GM12891 (cell line): ENCODE measurements around the gene STK38L.

Source experiments
- DNase-seq: peaks from one replicate; pipeline ENCODE4 v3.0.0; 2011; ENCODE audit warnings: low spot score; ENCODE audit not compliant: insufficient read length
- FAIRE-seq: peaks from 2 replicates; lab custom pipeline; 2011; peaks lifted over from hg19 to GRCh38; lab: Jason Lieb, UNC
- PAX5 ChIP-seq: IDR thresholded peaks from 2 replicates; pipeline ENCODE4 v1.6.1; 2011; ENCODE audit warnings: low read length, moderate library complexity, mild to moderate bottlenecking; ENCODE audit not compliant: insufficient read depth, severe bottlenecking
- POLR2A ChIP-seq: IDR thresholded peaks from 2 replicates; pipeline ENCODE4 v1.6.1; 2011; ENCODE audit warnings: low read depth, low read length, control low read depth
- POLR2AphosphoS5 ChIP-seq: IDR thresholded peaks from 2 replicates; pipeline ENCODE4 v1.6.1; 2011; ENCODE audit warnings: low read depth, low read length, control low read depth
- POU2F2 ChIP-seq: IDR thresholded peaks from 2 replicates; pipeline ENCODE4 v1.6.1; 2011; ENCODE audit warnings: low read depth, mild to moderate bottlenecking, control low read depth, low read length, moderate library complexity
- SPI1 ChIP-seq: IDR thresholded peaks from 2 replicates; pipeline ENCODE4 v1.6.1; 2011; ENCODE audit warnings: low read depth, low read length, control low read depth
- TAF1 ChIP-seq: IDR thresholded peaks from 2 replicates; pipeline ENCODE4 v1.6.1; 2011; ENCODE audit warnings: low read depth, low read length, control low read depth

STK38L gene

DNA sequence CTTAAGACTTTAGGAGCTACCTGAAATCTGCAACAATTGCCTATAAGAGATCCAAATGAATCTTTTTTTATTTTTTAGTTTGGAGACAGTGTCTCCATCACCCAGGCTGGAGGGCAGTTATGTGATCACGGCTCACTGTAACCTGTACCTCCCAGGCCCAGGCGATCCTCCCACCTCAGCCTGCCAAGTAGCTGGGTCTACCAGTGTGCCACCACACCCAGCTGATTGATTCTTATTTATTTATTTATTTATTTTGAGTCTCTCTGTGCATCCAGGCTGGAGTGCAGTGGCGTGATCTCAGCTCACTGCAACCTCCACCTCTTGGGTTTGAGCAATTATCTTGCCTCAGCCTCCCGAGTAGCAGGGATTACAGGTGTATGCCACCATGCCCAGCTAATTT, 26.1 kb downstream of the STK38L start:
- DNase-seq = no peak
- TF ChIP-seq POLR2AphosphoS5 (no peak), TAF1 (no peak), POLR2A (no peak), POU2F2 (no peak), PAX5 (no peak), SPI1 (no peak)
- no peak for FAIRE-seq

GRCh38 chr12:27271206-27271605, 27.1 kb downstream of the STK38L start:
- TF ChIP-seq POU2F2 = no peak
- no peak for TF ChIP-seq POLR2A
- TF ChIP-seq TAF1 = no peak
- TF ChIP-seq SPI1 = no peak
- no peak for TF ChIP-seq POLR2AphosphoS5
- TF ChIP-seq PAX5 = no peak
- FAIRE-seq (no peak), DNase-seq (no peak)

DNA sequence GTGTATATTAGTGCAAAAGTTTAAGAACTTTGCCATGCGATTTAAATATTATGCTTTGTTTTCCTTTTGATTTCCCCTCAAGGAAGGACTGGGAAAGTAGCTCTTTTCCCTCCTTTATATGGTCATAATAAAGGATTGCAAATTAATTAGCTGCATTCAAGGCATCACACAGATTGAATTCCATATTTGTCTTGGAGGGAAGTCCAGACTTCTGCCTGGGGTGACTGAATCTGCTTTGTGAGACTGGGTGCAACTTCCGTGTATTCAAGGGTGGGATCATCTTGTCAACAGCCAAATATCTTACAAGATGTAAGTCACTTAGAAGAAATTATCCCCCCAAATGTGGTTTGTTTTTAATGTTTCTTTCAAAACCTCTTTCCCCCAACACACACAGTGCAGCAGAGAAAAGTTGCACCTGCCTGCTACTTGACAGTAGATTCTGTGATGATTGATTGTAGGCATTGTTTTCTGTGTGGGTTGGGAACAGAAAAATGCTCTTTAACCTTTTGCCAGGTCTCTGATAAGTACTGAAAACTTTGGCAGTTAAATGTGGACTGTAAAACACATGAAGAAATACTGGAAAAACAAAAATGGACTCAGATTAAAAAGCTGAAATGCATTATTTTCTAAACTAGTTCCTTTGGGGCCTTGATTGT, 28.4 kb downstream of the STK38L start:
- no peak for FAIRE-seq
- TF ChIP-seq POLR2A (no peak), POLR2AphosphoS5 (no peak)
- no peak for DNase-seq

GRCh38 chr12:27273114-27273513, 29.0 kb downstream of the STK38L start:
- FAIRE-seq = no peak
- no peak for TF ChIP-seq POLR2A
- no peak for TF ChIP-seq PAX5
- no peak for TF ChIP-seq SPI1
- TF ChIP-seq TAF1 = no peak
- TF ChIP-seq POLR2AphosphoS5 = no peak
- no peak for TF ChIP-seq POU2F2
- no peak for DNase-seq

GRCh38 chr12:27274706-27275105, 30.6 kb downstream of the STK38L start:
- TF ChIP-seq POLR2AphosphoS5 (no peak), SPI1 (no peak), POU2F2 (no peak), PAX5 (no peak), TAF1 (no peak), POLR2A (no peak)
- no peak for DNase-seq
- FAIRE-seq = no peak

DNA sequence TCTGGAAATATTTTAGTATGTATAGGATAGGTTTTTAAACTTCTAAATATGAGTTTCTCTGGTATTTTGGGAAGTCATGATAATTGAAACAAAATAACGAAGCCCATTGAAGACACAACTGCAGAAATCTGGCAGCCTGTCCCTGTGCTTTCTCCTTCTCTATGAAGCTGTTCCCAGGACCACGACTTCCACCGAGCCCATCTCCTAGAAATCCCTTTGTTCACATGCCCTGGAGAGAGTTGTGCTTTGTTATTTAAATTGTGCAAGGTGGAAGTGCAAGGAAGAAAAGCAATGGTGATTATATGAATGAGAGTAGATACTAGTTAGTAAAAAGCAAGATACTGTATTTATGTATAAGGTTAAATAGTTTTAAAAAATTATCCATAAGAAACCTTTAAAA, 32.2 kb downstream of the STK38L start:
- no peak for FAIRE-seq
- no peak for DNase-seq
- no peak for TF ChIP-seq POU2F2
- TF ChIP-seq SPI1 = no peak
- TF ChIP-seq TAF1 = no peak
- no peak for TF ChIP-seq PAX5
- no peak for TF ChIP-seq POLR2A
- TF ChIP-seq POLR2AphosphoS5 = no peak

DNA sequence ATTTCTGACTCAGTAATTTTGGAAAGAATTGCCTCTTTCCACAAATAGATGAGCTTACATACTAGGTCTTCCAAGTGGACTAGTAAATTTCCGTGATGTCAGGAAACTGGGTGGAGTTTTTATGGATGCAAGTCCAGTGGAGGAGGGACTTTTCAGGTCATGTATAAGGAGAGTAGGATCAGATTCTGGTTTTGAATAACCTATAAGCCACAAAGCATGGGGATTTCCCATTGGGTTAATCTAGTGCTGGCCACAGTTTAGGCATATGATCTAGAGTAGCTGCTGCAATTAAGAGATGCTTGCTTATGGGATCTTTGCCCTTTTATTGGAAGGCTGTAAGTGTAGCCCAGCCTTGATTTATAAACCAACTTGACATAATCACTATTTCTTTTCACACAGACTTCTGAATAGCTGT, 33.8 kb downstream of the STK38L start:
- peak; percentile 76 for FAIRE-seq
- no peak for DNase-seq
- TF ChIP-seq TAF1 (no peak), POLR2AphosphoS5 (peak; percentile 57; the same call in 1 of the 2 replicates), PAX5 (no peak), POU2F2 (0 out of 2 replicates have a peak, but pooled peaks have one; percentile 11), POLR2A (no peak; the same call in 1 of the 2 replicates)

- FAIRE-seq (no peak), DNase-seq (no peak)
- 0 out of 2 replicates have a peak, but pooled peaks have one; percentile 31 for TF ChIP-seq SPI1
- TF ChIP-seq POU2F2 = no peak
- no peak for TF ChIP-seq PAX5
- TF ChIP-seq POLR2AphosphoS5 = no peak
- no peak for TF ChIP-seq TAF1
- no peak for TF ChIP-seq POLR2A
These were observed 35.7 kb downstream of the STK38L start for GRCh38 chr12:27279826-27280225.

- DNase-seq = no peak
- no peak for TF ChIP-seq PAX5
- no peak for TF ChIP-seq POLR2AphosphoS5
- TF ChIP-seq TAF1 = no peak
- no peak for TF ChIP-seq SPI1
- TF ChIP-seq POU2F2 = no peak
- TF ChIP-seq POLR2A = no peak
- FAIRE-seq = no peak
These were observed 36.3 kb downstream of the STK38L start for GRCh38 chr12:27280412-27280811.

DNA sequence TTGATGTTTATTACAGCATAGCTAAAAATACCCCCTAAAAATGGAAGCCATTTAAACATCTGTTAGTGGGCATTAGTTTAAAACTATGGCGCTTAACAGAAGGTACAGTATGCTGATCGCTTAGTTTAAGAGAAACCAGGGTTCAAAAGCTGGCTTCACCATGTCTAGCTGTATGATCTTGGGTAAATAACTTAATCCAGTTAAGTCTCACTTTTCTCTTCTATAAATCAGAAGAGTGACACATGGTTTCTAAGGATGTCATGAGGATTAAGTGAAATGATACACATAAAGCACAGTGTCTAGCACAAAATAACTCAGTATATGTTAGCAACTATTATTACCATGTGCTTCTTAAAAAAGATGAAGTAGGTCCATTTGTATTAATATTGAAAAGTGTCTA, 38.7 kb downstream of the STK38L start:
- FAIRE-seq (peak; percentile 68), DNase-seq (no peak)
- TF ChIP-seq PAX5 = no peak
- no peak for TF ChIP-seq SPI1
- no peak for TF ChIP-seq POLR2A
- TF ChIP-seq TAF1 = no peak
